Gastroesophageal sphincter (tissue), 3 donors: ENCODE data around the gene PCIF1.

Experiments used
- CTCF ChIP-seq, 4 experiments: fragments of 200-600 bp in 2 of 4; fragments of 450-650 bp in 2 of 4; sonication (generic) in 1 of 4; IDR thresholded peaks; one replicate each; pipeline ENCODE4 v1.5.1; 2017 to 2019; ENCODE audit warnings: antibody characterized with exemption in 4 of 4, mild to moderate bottlenecking in 2 of 4, moderate library complexity in 2 of 4
- EP300 ChIP-seq: sonication (generic); formaldehyde crosslinking; IDR thresholded peaks from one replicate; pipeline ENCODE4 v1.6.1; 2017; ENCODE audit warnings: antibody characterized with exemption, mild to moderate bottlenecking
- POLR2A ChIP-seq, 2 donors: fragments of 450-650 bp; IDR thresholded peaks; one replicate each; pipeline ENCODE4 v1.6.1; 2017; ENCODE audit warnings: antibody characterized with exemption in 2 of 2, mild to moderate bottlenecking in 2 of 2, moderate library complexity in 1 of 2

- TF ChIP-seq CTCF (IDR thresholded peaks at IDR 0.05) (peak; percentile 39 to 70 (median 50)), POLR2A (IDR thresholded peaks at IDR 0.05) (no peak), EP300 (no peak)
These were observed 52.8 kb downstream of the PCIF1 start for GRCh38 chr20:45987108-45987780.
